HepG2 (cell line): ENCODE data around the gene BOLA2B. TPM values are rescaled to one million over a fixed set of nuclear protein-coding genes. Genes with fewer than 3 reads are reported as not detected.

Experiments used
- AGO1 ChIP-seq: fragments of 200-400 bp; formaldehyde crosslinking; IDR thresholded peaks from 2 replicates; pipeline ENCODE4 v1.6.1; 2017; ENCODE audit warnings: mild to moderate bottlenecking, low read depth, low read length, moderate library complexity; ENCODE audit not compliant: poor library complexity, severe bottlenecking
- ARID5B ChIP-seq: IDR thresholded peaks from 2 replicates; pipeline ENCODE4 v1.4.0; 2020; ENCODE audit warnings: mild to moderate bottlenecking, missing genetic modification reagents
- BORCS8-MEF2B ChIP-seq: sonication (generic); formaldehyde crosslinking; IDR thresholded peaks from 2 replicates; pipeline ENCODE4 v1.8.0; 2022; ENCODE audit warnings: mild to moderate bottlenecking, missing genetic modification reagents
- GFI1 ChIP-seq: sonication (generic); formaldehyde crosslinking; IDR thresholded peaks from 2 replicates; pipeline ENCODE4 v1.5.0; 2020; ENCODE audit warnings: missing genetic modification reagents, mild to moderate bottlenecking, borderline replicate concordance
- HIVEP1 ChIP-seq: sonication (generic); formaldehyde crosslinking; IDR thresholded peaks from 2 replicates; pipeline ENCODE4 v1.4.0; 2020; ENCODE audit warnings: mild to moderate bottlenecking, missing genetic modification reagents
- MAX ChIP-seq: IDR thresholded peaks from 2 replicates; pipeline ENCODE4 v1.6.1; 2012; ENCODE audit warnings: inconsistent platforms
- MXD1 ChIP-seq: sonication (generic); formaldehyde crosslinking; IDR thresholded peaks from 2 replicates; pipeline ENCODE4 v1.4.0; 2020; ENCODE audit warnings: mild to moderate bottlenecking, missing genetic modification reagents
- MXD3 ChIP-seq: IDR thresholded peaks from 2 replicates; pipeline ENCODE4 v1.6.1; 2016; ENCODE audit warnings: mild to moderate bottlenecking, missing biosample characterization, missing genetic modification reagents
- MYC ChIP-seq: sonication (generic); formaldehyde crosslinking; IDR thresholded peaks from 2 replicates; pipeline ENCODE4 v1.9.0; 2021; ENCODE audit warnings: missing genetic modification reagents, borderline replicate concordance
- POLR2A ChIP-seq, 2 experiments: IDR thresholded peaks; 2 replicates each; pipeline ENCODE4 v1.6.1; 2011; ENCODE audit warnings: low read depth in 2 of 2, low read length in 2 of 2, mild to moderate bottlenecking in 1 of 2, moderate library complexity in 1 of 2; ENCODE audit not compliant: insufficient read depth in 1 of 2
- RXRA ChIP-seq: sonication (generic); formaldehyde crosslinking; IDR thresholded peaks from 2 replicates; pipeline ENCODE4 v1.5.1; 2020; ENCODE audit warnings: missing genetic modification reagents
- SALL2 ChIP-seq: sonication (generic); formaldehyde crosslinking; IDR thresholded peaks from 2 replicates; pipeline ENCODE4 v1.8.1; 2023; ENCODE audit warnings: mild to moderate bottlenecking, missing genetic modification reagents, inconsistent platforms
- SATB2 ChIP-seq: sonication (generic); formaldehyde crosslinking; IDR thresholded peaks from 2 replicates; pipeline ENCODE4 v1.5.0; 2020; ENCODE audit warnings: missing genetic modification reagents
- SMC3 ChIP-seq: IDR thresholded peaks from 2 replicates; pipeline ENCODE4 v1.6.1; 2011; ENCODE audit warnings: low read length, improper control_type of control experiment
- THAP11 ChIP-seq: IDR thresholded peaks from 2 replicates; pipeline ENCODE4 v1.6.1; 2016; ENCODE audit warnings: missing biosample characterization, missing genetic modification reagents
- TOPORS ChIP-seq: sonication (generic); formaldehyde crosslinking; IDR thresholded peaks from 2 replicates; pipeline ENCODE4 v1.8.0; 2023; ENCODE audit warnings: mild to moderate bottlenecking, missing genetic modification reagents
- ZBTB1 ChIP-seq: sonication (generic); formaldehyde crosslinking; IDR thresholded peaks from 2 replicates; pipeline ENCODE4 v1.4.0; 2020; ENCODE audit warnings: missing genetic modification reagents, borderline replicate concordance
- ZNF292 ChIP-seq: sonication (generic); formaldehyde crosslinking; IDR thresholded peaks from 2 replicates; pipeline ENCODE4 v1.8.1; 2022; ENCODE audit warnings: mild to moderate bottlenecking, low read depth, missing genetic modification reagents, borderline replicate concordance
- ZNF3 ChIP-seq: IDR thresholded peaks from 2 replicates; pipeline ENCODE4 v1.7.0; 2017; ENCODE audit warnings: inconsistent platforms
- ZNF44 ChIP-seq: sonication (generic); formaldehyde crosslinking; IDR thresholded peaks from 2 replicates; pipeline ENCODE4 v1.5.1; 2020; ENCODE audit warnings: mild to moderate bottlenecking, missing genetic modification reagents
- ZNF503 ChIP-seq: sonication (generic); formaldehyde crosslinking; IDR thresholded peaks from 2 replicates; pipeline ENCODE4 v1.4.0; 2020; ENCODE audit warnings: missing genetic modification reagents
- ZNF629 ChIP-seq: sonication (generic); formaldehyde crosslinking; conservative IDR thresholded peaks from 2 replicates; pipeline ENCODE4 v1.5.0; 2020; ENCODE audit warnings: missing genetic modification reagents
- ZNF724P ChIP-seq: sonication (generic); formaldehyde crosslinking; IDR thresholded peaks from 2 replicates; pipeline ENCODE4 v1.8.0; 2022; ENCODE audit warnings: missing genetic modification reagents, borderline replicate concordance
- ZNF766 ChIP-seq: sonication (generic); formaldehyde crosslinking; IDR thresholded peaks from 2 replicates; pipeline ENCODE4 v1.5.0; 2020; ENCODE audit warnings: missing genetic modification reagents, borderline replicate concordance
- ZNF768 ChIP-seq: sonication (generic); formaldehyde crosslinking; IDR thresholded peaks from 2 replicates; pipeline ENCODE4 v1.4.0; 2020; ENCODE audit warnings: missing genetic modification reagents
- polyA plus RNA-seq, 8 experiments: library from polyadenylated mRNA; depleted of rRNA in 3 of 8; stranded (reverse) in 7 of 8; unstranded in 1 of 8; fragments of >200 nt; fragmentation: Illumina TruSeq in 4 of 8; extraction: Trizol in 4 of 8; gene quantifications; 2 replicates each; pipeline versions ENCODE4 v1.2.1 to v1.2.3, GENCODE V29; 2011 to 2016; ENCODE audit warnings: low read depth in 4 of 8, missing spikeins in 1 of 8, mixed read lengths in 1 of 8; ENCODE audit not compliant: insufficient read depth in 1 of 8
- total RNA-seq, 5 experiments: library from RNA; depleted of rRNA; stranded (reverse); fragments of >200 nt; fragmentation: Illumina TruSeq; extraction: Trizol; gene quantifications; 2 replicates each; pipeline ENCODE4 v1.2.3, GENCODE V29; 2016; ENCODE audit warnings: low read depth in 1 of 5

The BOLA2B gene
- total and polyA plus RNA-seq, 2 of the 13 experiments (the other 11 are each of a cell fraction or from before 2014, with no cell fraction given) = 63.8 to 295 TPM

- TF ChIP-seq ZNF503 (CRISPR knock-in tag) (no peak), MXD1 (CRISPR knock-in tag) (0 out of 2 replicates have a peak, but pooled peaks have one; percentile 29), SALL2 (CRISPR knock-in tag) (no peak), ZBTB1 (no peak), MXD3 (0 out of 2 replicates have a peak, but pooled peaks have one; percentile 26), RXRA (CRISPR knock-in tag) (no peak), ZNF766 (no peak), GFI1 (CRISPR knock-in tag) (no peak), SATB2 (CRISPR knock-in tag) (no peak), AGO1 (peak; percentile 0), ZNF44 (no peak), THAP11 (CRISPR knock-in tag) (no peak), ZNF724P (CRISPR knock-in tag) (no peak), ZNF3 (CRISPR knock-in tag) (no peak), TOPORS (no peak), BORCS8-MEF2B (no peak), ZNF629 (CRISPR knock-in tag) (no peak), HIVEP1 (CRISPR knock-in tag) (no peak), SMC3 (no peak), ZNF292 (CRISPR knock-in tag) (0 out of 2 replicates have a peak, but pooled peaks have one; percentile 21), ARID5B (no peak), POLR2A (IDR thresholded peaks at IDR 0.05; ENCODE audit: insufficient read depth in 1 of 2, low read depth in 2 of 2, low read length in 2 of 2) (no peak), MYC (0 out of 2 replicates have a peak, but pooled peaks have one; percentile 17), MAX (peak; percentile 28; the same call in 1 of the 2 replicates), ZNF768 (CRISPR knock-in tag) (0 out of 2 replicates have a peak, but pooled peaks have one; percentile 11)
These were observed 9.2 kb downstream of the BOLA2B start (continued) for GRCh38 chr16:30184096-30184890.
